ENCODE results near the gene BLOC1S1. TPM values are rescaled to one million over a fixed set of nuclear protein-coding genes. Genes with fewer than 3 reads are reported as not detected.

The BLOC1S1 gene
- total RNA-seq, 1 donor from 2014 or later = 46.0 TPM

DNA sequence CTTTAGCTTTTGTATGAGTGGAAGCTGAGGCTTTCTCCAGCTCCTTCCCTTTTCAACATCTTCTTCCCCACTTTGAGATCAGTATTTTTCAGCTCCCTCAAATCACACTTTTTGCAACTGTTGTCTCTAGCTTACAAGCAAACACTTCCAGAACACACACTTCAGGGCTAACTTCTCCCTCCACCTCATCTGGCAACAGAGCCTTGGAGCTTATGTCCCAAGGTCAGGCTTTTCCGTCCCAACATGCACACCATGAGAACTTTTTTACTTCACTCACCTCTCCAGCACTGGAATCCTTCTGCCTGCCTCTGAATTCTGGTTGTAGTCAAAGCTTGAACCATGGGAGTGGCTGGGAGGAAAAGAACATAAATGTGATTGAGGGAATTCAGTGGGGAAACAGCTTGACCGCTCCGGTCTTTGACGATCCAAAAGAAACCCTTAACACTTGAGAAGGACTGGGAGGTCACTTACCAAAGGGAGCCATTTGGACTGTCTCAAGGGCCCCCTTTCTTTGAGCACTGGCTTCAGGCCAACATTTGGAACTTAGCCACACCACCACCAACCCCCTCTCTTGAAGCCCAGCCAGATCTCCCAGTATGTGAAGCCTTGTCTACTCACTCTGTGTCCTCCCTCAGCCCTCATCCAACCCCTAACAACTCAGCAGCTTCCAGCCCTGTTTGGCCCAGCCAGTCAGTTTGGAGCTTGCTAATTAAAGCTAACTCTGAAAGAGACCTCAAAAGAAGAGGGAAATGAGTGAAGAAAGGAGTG lies 3.9 kb upstream of the BLOC1S1 start:
- DNase-seq = no peak

DNA sequence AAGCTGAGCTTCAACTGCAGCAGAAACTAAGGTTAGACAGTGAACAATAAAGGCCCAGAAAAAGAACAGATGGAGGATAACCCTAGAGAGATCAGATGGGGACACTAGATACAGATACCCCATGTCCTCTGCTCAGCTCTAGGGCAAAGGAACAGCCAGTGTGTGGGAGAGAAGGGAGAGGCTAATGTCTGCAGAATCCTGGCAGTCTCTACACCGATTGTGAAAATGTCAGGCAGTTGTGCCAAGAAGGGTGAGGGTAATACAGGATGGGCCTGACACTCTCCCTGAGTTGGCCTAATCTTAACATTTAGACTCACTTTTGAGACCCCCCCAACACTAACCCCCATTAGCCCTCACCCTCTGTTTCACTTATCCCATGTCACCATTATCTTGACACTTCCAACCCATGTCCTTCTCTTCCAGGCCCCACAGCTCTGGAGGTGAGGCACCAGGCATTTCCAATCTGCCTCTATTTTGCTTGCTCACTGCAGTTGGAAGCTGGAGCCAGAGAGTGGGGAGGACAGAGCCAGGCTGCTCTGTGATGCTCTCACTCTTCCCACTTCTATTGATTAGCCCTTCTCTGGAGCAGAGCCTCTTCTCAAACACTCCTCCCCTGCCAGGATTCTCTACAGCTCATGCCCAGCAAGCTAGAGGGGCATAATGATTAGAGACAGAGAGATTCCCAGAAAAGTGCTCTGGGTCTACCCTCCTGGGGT lies 3.0 kb upstream of the BLOC1S1 start:
- DNase-seq = no peak

DNA sequence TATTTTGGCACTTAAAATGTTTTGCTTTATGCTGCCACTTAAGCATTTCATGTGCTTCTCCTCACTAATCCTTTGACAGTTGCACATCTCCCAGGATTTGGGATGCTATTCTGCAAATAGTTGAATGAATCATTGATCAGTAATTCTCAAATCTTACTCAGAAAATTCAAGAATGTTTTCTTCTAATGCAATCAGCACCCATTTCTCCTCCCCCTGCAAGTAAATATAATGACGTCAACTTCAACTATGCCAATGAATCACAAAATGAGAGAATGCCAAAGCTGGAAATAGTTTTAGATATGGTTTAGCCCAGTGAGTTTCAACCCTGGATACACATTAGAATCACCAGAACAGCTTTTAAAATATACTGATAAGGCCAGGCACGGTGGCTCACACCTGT lies 2.1 kb upstream of the BLOC1S1 start:
- no peak for DNase-seq

DNA sequence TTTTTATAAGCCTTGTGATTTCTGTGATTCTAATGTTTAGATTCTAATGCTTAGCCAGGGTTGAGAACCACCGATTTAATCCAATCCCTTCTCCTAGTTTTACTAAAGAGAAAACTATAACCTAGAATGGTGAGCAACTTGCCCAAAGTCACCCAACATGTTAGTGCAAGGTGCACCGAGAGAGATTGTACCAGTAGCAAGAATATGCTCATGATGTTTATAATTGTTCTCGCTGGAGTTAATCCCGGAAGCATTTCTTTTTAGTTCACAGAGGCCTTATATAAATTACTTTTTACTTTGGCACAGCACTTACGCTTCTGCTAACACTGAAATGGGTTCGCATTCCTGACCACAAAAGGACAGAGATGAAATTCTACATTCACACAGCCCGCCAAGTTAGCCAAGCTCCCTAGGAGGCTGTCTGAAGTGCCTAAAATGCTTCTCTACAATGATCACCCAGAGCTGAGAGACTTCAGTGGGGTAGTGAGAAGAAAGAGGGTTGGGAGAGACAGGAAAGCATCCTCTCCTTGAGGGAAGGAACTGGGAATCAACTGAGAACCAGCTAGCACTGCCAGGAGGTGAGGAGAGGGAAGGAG lies 579 bp upstream of the BLOC1S1 start:
- DNase-seq = no peak

DNA sequence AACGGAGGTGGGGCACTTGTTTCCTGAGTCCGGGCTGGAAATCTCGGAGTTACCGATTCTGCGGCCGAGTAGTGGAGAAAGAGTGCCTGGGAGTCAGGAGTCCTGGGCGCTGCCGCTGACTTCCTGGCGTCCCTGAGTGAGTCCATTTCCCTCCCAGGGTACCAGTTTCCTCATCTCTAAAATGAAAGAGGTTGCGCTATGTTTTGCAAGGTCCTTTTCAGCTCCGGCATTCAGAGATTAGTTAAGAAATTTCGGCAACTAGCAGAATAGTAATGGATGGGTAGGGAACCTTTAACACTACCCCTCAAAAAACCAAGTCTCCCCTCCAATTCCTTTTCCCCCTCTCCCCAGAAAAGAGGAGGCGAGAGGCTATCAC lies 724 bp downstream of the BLOC1S1 start:
- DNase-seq = no peak

GRCh38 chr12:55717011-55718007 lies 1.5 kb downstream of the BLOC1S1 start:
- DNase-seq = no peak

GRCh38 chr12:55718015-55718414 lies 2.2 kb downstream of the BLOC1S1 start:
- no peak for DNase-seq

GRCh38 chr12:55718624-55719275 lies 2.9 kb downstream of the BLOC1S1 start:
- no peak for DNase-seq

GRCh38 chr12:55719371-55719770 lies 3.5 kb downstream of the BLOC1S1 start:
- no peak for DNase-seq

- no peak for DNase-seq
Observed at GRCh38 chr12:55720071-55720564, 4.3 kb downstream of the BLOC1S1 start, which contains the start of gene RDH5. Gene RDH5 (plus strand): TSS chr12:55720393. CDS start chr12:55721185, 792 bp downstream.

GRCh38 chr12:55720894-55721444 lies 5.1 kb downstream of the BLOC1S1 start:
- peak; percentile 75 for DNase-seq

DNA sequence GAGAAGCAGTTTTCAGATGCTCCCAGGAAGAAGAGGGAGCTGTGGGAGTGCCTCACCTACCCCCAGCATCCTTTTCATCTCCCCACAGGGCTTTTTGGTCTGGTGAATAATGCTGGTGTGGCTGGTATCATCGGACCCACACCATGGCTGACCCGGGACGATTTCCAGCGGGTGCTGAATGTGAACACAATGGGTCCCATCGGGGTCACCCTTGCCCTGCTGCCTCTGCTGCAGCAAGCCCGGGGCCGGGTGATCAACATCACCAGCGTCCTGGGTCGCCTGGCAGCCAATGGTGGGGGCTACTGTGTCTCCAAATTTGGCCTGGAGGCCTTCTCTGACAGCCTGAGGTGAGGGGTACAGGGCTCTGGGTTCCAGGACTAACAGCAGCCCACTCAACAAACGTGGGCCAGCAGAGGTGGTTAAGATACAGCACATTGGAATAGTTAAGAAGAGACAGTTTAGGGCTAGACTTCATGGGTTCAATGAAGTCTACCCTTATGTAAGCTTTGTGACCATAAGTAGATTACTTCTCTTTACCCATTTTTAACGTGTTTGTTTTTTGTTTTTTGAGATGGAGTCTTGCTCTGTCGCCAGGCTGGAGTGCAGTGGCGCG lies 5.9 kb downstream of the BLOC1S1 start:
- no peak for DNase-seq

DNA sequence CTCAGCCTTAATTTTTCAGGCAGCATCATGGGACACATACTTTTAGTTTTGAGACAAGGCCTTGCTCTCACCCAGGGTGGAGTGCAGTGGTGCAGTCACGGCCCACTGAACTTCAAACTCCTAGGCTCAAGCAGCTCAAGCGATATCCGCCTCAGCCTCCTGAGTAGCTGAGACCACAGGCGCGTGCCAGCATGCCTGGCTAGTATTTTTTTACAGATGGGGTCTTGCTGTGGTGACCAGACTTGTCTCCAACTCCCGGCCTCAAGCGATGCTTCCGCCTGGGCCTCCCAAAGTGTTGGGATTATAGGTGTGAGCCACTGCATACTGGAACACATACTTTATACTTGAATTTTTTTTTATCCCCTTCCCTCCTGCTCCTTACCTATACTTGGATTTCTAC lies 7.1 kb downstream of the BLOC1S1 start:
- DNase-seq = no peak

DNA sequence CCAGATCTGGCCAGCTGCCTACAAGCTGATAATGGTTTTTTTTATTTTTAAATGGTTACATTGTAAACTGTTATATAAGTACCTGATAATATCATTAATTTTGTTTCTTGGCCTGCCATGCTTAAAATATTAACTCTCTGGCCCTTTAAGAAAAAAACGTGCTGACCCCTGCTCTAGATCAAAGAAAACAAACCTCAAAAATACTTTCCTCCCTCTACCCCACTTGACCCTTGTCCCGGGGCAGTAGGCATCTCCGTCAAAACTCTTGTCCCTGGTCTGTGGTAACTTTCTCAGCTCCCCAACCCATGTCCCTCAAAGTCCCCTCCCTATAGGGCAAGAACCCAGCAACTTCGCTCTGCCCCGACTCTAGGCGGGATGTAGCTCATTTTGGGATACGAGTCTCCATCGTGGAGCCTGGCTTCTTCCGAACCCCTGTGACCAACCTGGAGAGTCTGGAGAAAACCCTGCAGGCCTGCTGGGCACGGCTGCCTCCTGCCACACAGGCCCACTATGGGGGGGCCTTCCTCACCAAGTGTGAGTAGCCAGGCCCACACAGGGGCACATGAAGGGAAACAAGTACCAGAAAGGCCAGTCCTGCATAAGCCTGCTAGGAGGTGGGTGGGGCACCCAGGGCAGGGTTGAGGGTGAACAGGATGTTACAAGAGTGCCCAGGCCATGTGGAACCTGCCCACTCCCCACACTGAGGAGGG lies 7.8 kb downstream of the BLOC1S1 start:
- DNase-seq = no peak

DNA sequence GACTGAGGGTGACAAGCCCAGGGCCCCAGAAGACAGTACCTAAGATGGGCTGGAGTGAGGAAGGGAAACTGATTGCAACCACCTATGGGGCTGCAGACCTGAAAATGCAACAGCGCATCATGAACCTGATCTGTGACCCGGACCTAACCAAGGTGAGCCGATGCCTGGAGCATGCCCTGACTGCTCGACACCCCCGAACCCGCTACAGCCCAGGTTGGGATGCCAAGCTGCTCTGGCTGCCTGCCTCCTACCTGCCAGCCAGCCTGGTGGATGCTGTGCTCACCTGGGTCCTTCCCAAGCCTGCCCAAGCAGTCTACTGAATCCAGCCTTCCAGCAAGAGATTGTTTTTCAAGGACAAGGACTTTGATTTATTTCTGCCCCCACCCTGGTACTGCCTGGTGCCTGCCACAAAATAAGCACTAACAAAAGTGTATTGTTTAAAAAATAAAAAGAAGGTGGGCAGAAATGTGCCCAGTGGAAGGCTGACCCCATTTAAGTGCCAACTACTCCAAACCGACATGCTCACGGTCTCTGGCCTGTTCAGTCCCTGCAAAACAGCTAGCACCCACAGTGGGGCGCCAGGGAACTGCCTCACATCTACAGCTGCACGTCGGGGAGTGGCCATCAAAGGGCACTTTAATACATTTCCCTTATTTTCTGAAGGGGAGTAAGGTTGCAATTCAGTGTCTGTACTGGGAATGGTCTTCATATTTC lies 8.5 kb downstream of the BLOC1S1 start:
- DNase-seq = no peak

DNA sequence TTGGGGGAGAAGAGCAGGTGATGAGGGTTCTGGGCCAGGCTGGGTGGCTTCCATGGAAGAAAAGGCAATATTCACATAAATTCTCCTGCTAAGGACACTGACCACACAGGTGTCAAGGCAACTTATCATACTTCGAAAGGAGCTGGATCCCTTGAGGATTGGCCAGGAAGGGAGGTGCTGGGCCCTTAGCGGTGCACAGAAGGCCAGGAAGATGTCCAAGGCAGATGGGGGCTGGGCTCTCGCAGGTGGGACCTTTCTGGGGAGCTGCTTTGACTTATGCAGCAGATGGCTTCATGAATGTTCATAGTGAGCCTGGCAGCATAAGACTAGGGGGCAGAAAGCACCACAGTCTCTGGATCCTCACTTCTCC lies 9.1 kb downstream of the BLOC1S1 start:
- DNase-seq = no peak

DNA sequence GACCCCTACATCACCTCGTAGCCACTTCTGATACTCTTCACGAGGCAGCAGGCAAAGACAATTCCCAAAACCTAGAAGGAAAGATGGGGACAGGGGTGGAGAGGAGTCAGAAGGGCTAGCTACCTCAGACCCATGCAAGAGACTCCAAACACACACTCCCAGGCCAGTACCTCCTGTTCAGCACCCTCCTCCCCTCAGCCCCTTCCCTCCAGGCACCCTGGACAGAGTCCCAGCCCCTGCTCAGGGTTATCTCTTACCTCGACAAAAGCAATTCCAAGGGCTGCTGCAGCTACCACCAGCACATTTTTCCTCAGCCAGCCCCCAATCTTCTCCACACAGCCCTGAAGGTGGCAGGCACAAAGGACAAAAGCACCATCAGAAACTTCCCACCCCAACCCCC lies 9.7 kb downstream of the BLOC1S1 start:
- no peak for DNase-seq

DNA sequence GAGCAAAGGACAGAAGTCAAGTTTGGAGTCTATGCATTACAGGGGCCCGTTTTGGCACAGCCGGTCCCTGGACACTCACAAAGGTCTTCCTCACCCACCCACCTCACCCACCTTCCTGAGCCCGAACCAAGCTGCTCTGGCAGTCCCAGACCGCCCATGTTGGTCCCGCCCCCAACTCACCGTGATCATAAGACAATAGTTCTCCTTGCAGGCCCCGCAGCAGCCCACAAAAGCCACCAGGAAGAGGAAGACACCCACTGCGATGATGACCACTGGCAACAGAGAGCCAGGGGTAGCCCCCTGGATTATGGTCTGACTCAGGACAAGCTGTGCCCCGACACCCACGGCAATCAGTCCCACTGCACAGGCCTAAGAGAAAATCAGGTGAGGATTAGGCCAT lies 11.1 kb downstream of the BLOC1S1 start:
- DNase-seq = no peak

DNA sequence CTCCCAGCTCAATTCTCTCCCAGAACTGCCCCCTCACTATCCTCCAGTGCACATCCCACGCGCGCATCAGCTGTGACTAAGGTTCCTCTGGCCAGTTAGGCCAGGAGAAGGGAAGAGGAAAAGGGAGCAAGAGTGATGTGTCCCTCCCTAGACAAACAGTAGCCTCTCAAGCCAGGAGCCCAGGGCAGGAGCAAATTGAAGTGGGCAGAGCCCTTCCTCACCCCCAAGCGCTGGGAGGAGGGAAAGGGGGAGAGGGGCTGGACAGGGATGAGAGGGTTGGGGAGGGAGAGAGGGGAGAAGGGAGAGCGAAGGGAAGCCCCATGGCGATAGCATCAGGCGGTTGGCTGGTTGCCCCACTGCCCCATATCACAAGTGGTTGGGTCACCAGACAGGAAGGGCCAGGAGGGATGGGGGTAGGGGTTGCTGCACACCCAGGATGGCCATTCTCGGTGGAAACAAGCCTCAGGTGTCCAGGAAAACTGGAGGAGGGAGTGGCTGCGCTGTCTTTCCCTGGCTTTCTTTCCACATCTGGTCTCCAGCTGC lies 11.9 kb downstream of the BLOC1S1 start:
- DNase-seq = no peak

Measured in occipital lobe (tissue), 2 donors.